Suprapubic skin (tissue), 4 donors: ENCODE data around the gene RPL22. TPM values are rescaled to one million over a fixed set of nuclear protein-coding genes. Genes with fewer than 3 reads are reported as not detected.

Experiments used
- DNase-seq, 2 donors: peaks; one replicate each; pipeline ENCODE4 v3.0.0-alpha.2; 2019; ENCODE audit warnings: low spot score in 2 of 2
- H3K27ac ChIP-seq: fragments of 200-600 bp; sonication (generic); one replicate; pipeline ENCODE4 v1.5.1; 2019
- H3K27me3 ChIP-seq: fragments of 200-600 bp; sonication (generic); one replicate; pipeline ENCODE4 v1.5.1; 2019
- H3K36me3 ChIP-seq: fragments of 200-600 bp; sonication (generic); one replicate; pipeline ENCODE4 v1.5.1; 2019
- H3K4me1 ChIP-seq: fragments of 200-600 bp; sonication (generic); one replicate; pipeline ENCODE4 v1.5.1; 2019
- H3K4me3 ChIP-seq: fragments of 200-600 bp; sonication (generic); one replicate; pipeline ENCODE4 v1.5.1; 2019; ENCODE audit warnings: mild to moderate bottlenecking
- H3K9me3 ChIP-seq: fragments of 200-600 bp; sonication (generic); one replicate; pipeline ENCODE4 v1.5.1; 2019
- EP300 ChIP-seq: sonication (generic); formaldehyde crosslinking; IDR thresholded peaks from one replicate; pipeline ENCODE4 v1.6.1; 2017; ENCODE audit warnings: antibody characterized with exemption
- POLR2A ChIP-seq, 2 donors: fragments of 450-650 bp; IDR thresholded peaks; one replicate each; pipeline ENCODE4 v1.6.1; 2017; ENCODE audit warnings: antibody characterized with exemption in 2 of 2, mild to moderate bottlenecking in 2 of 2, moderate library complexity in 2 of 2
- POLR2AphosphoS5 ChIP-seq, 3 donors: sonication (generic); formaldehyde crosslinking; IDR thresholded peaks; one replicate each; pipeline ENCODE4 v1.6.1; 2017; ENCODE audit warnings: antibody characterized with exemption in 3 of 3
- WGBS: methylation state at CpG from one replicate; pipeline ENCODE4 v1.1.5; 2018; 5-methylcytosine and 5-hydroxymethylcytosine counted together
- total RNA-seq, 4 donors: library from RNA; depleted of rRNA; stranded (reverse); fragments of >200 nt; gene quantifications; one replicate each; pipeline ENCODE4 v1.1.0, GENCODE V29; 2016
- TF ChIP-seq, protein P1 (sequence below), 2 donors: fragments of 200-600 bp in 1 of 2; fragments of 450-650 bp in 1 of 2; sonication (generic) in 1 of 2; IDR thresholded peaks; one replicate each; pipeline ENCODE4 v1.5.1; 2016 to 2019; ENCODE audit warnings: antibody characterized with exemption in 2 of 2, mild to moderate bottlenecking in 1 of 2, moderate library complexity in 1 of 2

The RPL22 gene
- total RNA-seq, 4 donors from 2014 or later: 152 to 206 (median 171) TPM

DNA sequence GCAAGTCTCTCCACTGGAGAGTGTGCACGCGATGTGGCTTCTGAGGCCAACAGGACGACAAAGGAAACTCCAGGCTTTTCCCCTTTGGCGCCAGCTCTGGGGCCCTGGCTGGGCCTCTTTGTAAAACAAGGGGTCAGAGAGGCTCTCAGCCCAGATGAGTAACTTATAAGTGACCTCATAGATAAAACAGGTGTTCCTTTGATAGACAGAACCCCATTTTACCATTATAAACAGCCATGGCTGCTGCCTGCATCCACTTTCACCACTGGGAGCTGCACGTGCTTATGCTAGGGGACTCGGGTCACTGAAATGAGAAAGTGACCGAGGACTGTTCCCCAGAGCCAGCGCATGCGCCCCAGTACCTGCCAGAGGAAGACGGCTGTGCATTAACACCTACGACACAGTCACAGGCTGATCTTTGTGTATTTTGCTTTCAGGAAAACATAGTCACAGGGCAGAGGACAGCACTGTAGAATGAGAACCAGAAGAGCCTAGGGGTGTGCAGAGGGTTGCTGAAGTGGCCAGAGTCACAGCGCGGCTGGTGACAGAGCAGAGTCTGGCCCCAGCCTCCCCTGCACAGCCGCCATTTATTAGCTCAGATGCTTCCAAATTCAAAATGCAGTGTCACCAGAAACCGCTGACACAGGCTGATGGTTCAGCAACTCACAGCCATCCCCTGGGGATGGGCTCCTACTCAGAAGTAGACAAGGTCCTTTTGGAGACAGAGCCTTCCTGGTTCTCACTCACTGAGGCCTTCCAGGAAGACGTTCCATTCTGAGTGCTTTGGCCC lies 19.2 kb upstream of the RPL22 start:
- H3K27ac ChIP-seq: no peak overlapping the region
- TF ChIP-seq EP300 (no peak), POLR2A (IDR thresholded peaks at IDR 0.05) (no peak), POLR2AphosphoS5 (IDR thresholded peaks at IDR 0.05) (no peak)
- TF ChIP-seq, protein P1, sequence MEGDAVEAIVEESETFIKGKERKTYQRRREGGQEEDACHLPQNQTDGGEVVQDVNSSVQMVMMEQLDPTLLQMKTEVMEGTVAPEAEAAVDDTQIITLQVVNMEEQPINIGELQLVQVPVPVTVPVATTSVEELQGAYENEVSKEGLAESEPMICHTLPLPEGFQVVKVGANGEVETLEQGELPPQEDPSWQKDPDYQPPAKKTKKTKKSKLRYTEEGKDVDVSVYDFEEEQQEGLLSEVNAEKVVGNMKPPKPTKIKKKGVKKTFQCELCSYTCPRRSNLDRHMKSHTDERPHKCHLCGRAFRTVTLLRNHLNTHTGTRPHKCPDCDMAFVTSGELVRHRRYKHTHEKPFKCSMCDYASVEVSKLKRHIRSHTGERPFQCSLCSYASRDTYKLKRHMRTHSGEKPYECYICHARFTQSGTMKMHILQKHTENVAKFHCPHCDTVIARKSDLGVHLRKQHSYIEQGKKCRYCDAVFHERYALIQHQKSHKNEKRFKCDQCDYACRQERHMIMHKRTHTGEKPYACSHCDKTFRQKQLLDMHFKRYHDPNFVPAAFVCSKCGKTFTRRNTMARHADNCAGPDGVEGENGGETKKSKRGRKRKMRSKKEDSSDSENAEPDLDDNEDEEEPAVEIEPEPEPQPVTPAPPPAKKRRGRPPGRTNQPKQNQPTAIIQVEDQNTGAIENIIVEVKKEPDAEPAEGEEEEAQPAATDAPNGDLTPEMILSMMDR (IDR thresholded peaks at IDR 0.05): no peak

GRCh38 chr1:6212193-6212959 lies 13.0 kb upstream of the RPL22 start:
- H3K4me1 ChIP-seq: peaks cover 16% of the 10 kb centered on the region
- TF ChIP-seq POLR2AphosphoS5 (IDR thresholded peaks at IDR 0.05): no peak
- TF ChIP-seq POLR2A (IDR thresholded peaks at IDR 0.05): no peak
- no peak for TF ChIP-seq EP300
- TF ChIP-seq, protein P1 (IDR thresholded peaks at IDR 0.05): no peak
- DNase-seq: no peak
- peaks cover 13% of the 10 kb centered on the region for H3K27me3 ChIP-seq
- 60% methylated on average over 1 of the region's 20 CpGs for WGBS
- no peaks in the 10 kb centered on the region for H3K9me3 ChIP-seq
- no peak overlapping the region for H3K27ac ChIP-seq
- no peak overlapping the region for H3K4me3 ChIP-seq
- no peaks in the 10 kb centered on the region for H3K36me3 ChIP-seq

More for the DNA sequence above, 19.2 kb upstream of the RPL22 start:
- Histone ChIP-seq H3K27me3 (no peaks in the 10 kb centered on the region), H3K4me3 (no peak overlapping the region), H3K36me3 (peaks cover under 1% of the 10 kb centered on the region), H3K4me1 (peaks cover 23% of the 10 kb centered on the region), H3K9me3 (no peaks in the 10 kb centered on the region)
- no peak for DNase-seq
- 90% methylated on average over 14 of the region's 16 CpGs for WGBS

GRCh38 chr1:6211731-6212130 lies 12.3 kb upstream of the RPL22 start:
- WGBS: 81% methylated on average over 14 of the region's 16 CpGs
- H3K9me3 ChIP-seq: no peaks in the 10 kb centered on the region
- H3K36me3 ChIP-seq: no peaks in the 10 kb centered on the region
- no peak for DNase-seq
- H3K4me3 ChIP-seq: no peak overlapping the region
- peaks cover 22% of the 10 kb centered on the region for H3K4me1 ChIP-seq
- no peak for TF ChIP-seq EP300
- TF ChIP-seq, protein P1 (IDR thresholded peaks at IDR 0.05): no peak
- TF ChIP-seq POLR2A (IDR thresholded peaks at IDR 0.05): no peak
- no peak for TF ChIP-seq POLR2AphosphoS5 (IDR thresholded peaks at IDR 0.05)
- H3K27ac ChIP-seq: no peak overlapping the region
- peaks cover 19% of the 10 kb centered on the region for H3K27me3 ChIP-seq

- no peak overlapping the region for H3K4me3 ChIP-seq
- WGBS: 98% methylated on average over 11 of the region's 29 CpGs
- no peak for TF ChIP-seq POLR2AphosphoS5 (IDR thresholded peaks at IDR 0.05)
- TF ChIP-seq EP300: no peak
- no peak for TF ChIP-seq POLR2A (IDR thresholded peaks at IDR 0.05)
- TF ChIP-seq, protein P1 (IDR thresholded peaks at IDR 0.05): no peak
- H3K27ac ChIP-seq: no peak overlapping the region
- no peak for DNase-seq
- H3K9me3 ChIP-seq: no peaks in the 10 kb centered on the region
- peaks cover 31% of the 10 kb centered on the region for H3K4me1 ChIP-seq
- no peaks in the 10 kb centered on the region for H3K36me3 ChIP-seq
- peaks cover 28% of the 10 kb centered on the region for H3K27me3 ChIP-seq
These were observed 11.4 kb upstream of the RPL22 start for GRCh38 chr1:6210591-6211355.
